H1 (cell line): ENCODE data around the gene PSME1. TPM values are rescaled to one million over a fixed set of nuclear protein-coding genes. Genes with fewer than 3 reads are reported as not detected.
A peak's percentile ranks its signal among the peaks of the same experiment; 100 is the strongest.

ENCODE experiments used
- CTCF ChIA-PET: fragments of 300-600 bp; sonication (Branson Sonifier 250); formaldehyde crosslinking; loops from one replicate; lab custom pipeline; 2021; ENCODE audit not compliant: partially characterized antibody; lab: Charles Lee
- POLR2A ChIA-PET: fragments of 300-600 bp; sonication (Branson Sonifier 250); formaldehyde crosslinking; loops from one replicate; lab custom pipeline; 2021; ENCODE audit warnings: inconsistent platforms; ENCODE audit not compliant: partially characterized antibody; lab: Charles Lee
- DNase-seq, 2 experiments: peaks; one replicate each; pipeline versions ENCODE4 v3.0.0 to v3.0.0-alpha.2; 2010 to 2022; ENCODE audit warnings: low spot score in 2 of 2, low read depth in 1 of 2, mixed read lengths in 1 of 2
- FAIRE-seq: peaks from 2 replicates; lab custom pipeline; 2011; peaks lifted over from hg19 to GRCh38; lab: Jason Lieb, UNC
- H2AFZ ChIP-seq: 2 replicates; pipeline ENCODE4 v1.8.1; 2012; ENCODE audit warnings: low read length, inconsistent platforms
- H2AK5ac ChIP-seq: 2 replicates; pipeline ENCODE4 v1.6.1; 2013; ENCODE audit warnings: low read depth, low read length
- H2BK120ac ChIP-seq: replicated peaks from 2 replicates; pipeline ENCODE3; 2013; ENCODE audit warnings: low read depth, low read length, inconsistent platforms
- H2BK12ac ChIP-seq: 2 replicates; pipeline ENCODE4 v1.6.1; 2013; ENCODE audit warnings: low read depth, low read length
- H2BK15ac ChIP-seq: 2 replicates; pipeline ENCODE4 v1.6.1; 2013; ENCODE audit warnings: low read length
- H2BK20ac ChIP-seq: 2 replicates; pipeline ENCODE4 v1.6.1; 2013; ENCODE audit warnings: low read length
- H2BK5ac ChIP-seq: 2 replicates; pipeline ENCODE4 v1.6.1; 2013; ENCODE audit warnings: low read depth, low read length
- H3K14ac ChIP-seq: 2 replicates; pipeline ENCODE4 v1.6.1; 2013; ENCODE audit warnings: inconsistent platforms; ENCODE audit not compliant: insufficient read length
- H3K18ac ChIP-seq: 2 replicates; pipeline ENCODE4 v1.6.1; 2013; ENCODE audit warnings: low read length; ENCODE audit errors: extremely low read depth
- H3K23ac ChIP-seq: 2 replicates; pipeline ENCODE4 v1.6.1; 2013; ENCODE audit warnings: inconsistent platforms; ENCODE audit not compliant: insufficient read length
- H3K23me2 ChIP-seq: 2 replicates; pipeline ENCODE4 v1.6.1; 2013; ENCODE audit warnings: low read depth, low read length
- H3K27ac ChIP-seq: 2 replicates; pipeline ENCODE4 v1.6.1; 2011; ENCODE audit warnings: low read depth, low read length, inconsistent platforms
- H3K27me3 ChIP-seq, 4 experiments: replicated peaks in 1 of 4; 1 replicate in 1 of 4; 2 replicates in 3 of 4; pipeline versions ENCODE4 v1.6.1 to v1.8.1; 2011 to 2013; ENCODE audit warnings: low read length in 3 of 4, mild to moderate bottlenecking in 3 of 4, inconsistent platforms in 2 of 4, mixed read lengths in 2 of 4, moderate library complexity in 1 of 4; ENCODE audit not compliant: control insufficient read depth in 3 of 4, insufficient read depth in 3 of 4; ENCODE audit errors: extremely low read depth in 1 of 4
- H3K36me3 ChIP-seq, 4 experiments: 2 replicates each; pipeline versions ENCODE4 v1.6.1 to v1.8.1; 2011 to 2013; ENCODE audit warnings: mild to moderate bottlenecking in 4 of 4, low read length in 3 of 4, moderate library complexity in 2 of 4, control low read depth in 1 of 4, inconsistent platforms in 1 of 4; ENCODE audit not compliant: insufficient read depth in 4 of 4, control insufficient read depth in 2 of 4
- H3K4ac ChIP-seq: replicated peaks from 2 replicates; pipeline ENCODE3; 2013; ENCODE audit warnings: low read length, low read depth, mixed read lengths, inconsistent platforms; ENCODE audit not compliant: insufficient read length
- H3K4me1 ChIP-seq, 4 experiments: replicated peaks in 1 of 4; 1 replicate in 1 of 4; 2 replicates in 3 of 4; pipeline versions ENCODE4 v1.6.1 to v1.8.1; 2011 to 2013; ENCODE audit warnings: low read length in 3 of 4, inconsistent platforms in 2 of 4, mixed read lengths in 1 of 4; ENCODE audit not compliant: insufficient read depth in 4 of 4, control insufficient read depth in 3 of 4
- H3K4me2 ChIP-seq, 2 experiments: 2 replicates each; pipeline versions ENCODE4 v1.6.1 to v1.8.1; 2011 to 2013; ENCODE audit warnings: low read depth in 2 of 2, low read length in 2 of 2, control low read depth in 1 of 2, inconsistent platforms in 1 of 2, mild to moderate bottlenecking in 1 of 2; ENCODE audit not compliant: insufficient read depth in 1 of 2
- H3K4me3 ChIP-seq, 4 experiments: fragments of 200-600, 300-600 bp in 1 of 4; sonication (generic), shearing (Covaris generic), sonication (Bioruptor Twin) in 1 of 4; 2 replicates each; pipeline versions ENCODE4 v1.5.1 to v1.8.1; 2011 to 2016; ENCODE audit warnings: low read length in 4 of 4, low read depth in 3 of 4, control low read depth in 2 of 4, inconsistent platforms in 2 of 4, mild to moderate bottlenecking in 2 of 4, mixed read lengths in 1 of 4, moderate library complexity in 1 of 4; ENCODE audit not compliant: insufficient read depth in 2 of 4; ENCODE audit errors: extremely low read depth in 1 of 4
- H3K56ac ChIP-seq: replicated peaks from 2 replicates; pipeline ENCODE3; 2013; ENCODE audit warnings: low read depth, mild to moderate bottlenecking, mixed read lengths, low read length, inconsistent platforms; ENCODE audit not compliant: insufficient read length
- H3K79me1 ChIP-seq: 2 replicates; pipeline ENCODE4 v1.6.1; 2013; ENCODE audit warnings: low read depth, low read length, control low read depth
- H3K79me2 ChIP-seq, 2 experiments: 2 replicates each; pipeline versions ENCODE4 v1.6.1 to v1.8.1; 2012 to 2013; ENCODE audit warnings: low read length in 2 of 2, mild to moderate bottlenecking in 2 of 2, inconsistent platforms in 1 of 2; ENCODE audit not compliant: insufficient read depth in 2 of 2, control insufficient read depth in 1 of 2
- H3K9ac ChIP-seq, 4 experiments: replicated peaks in 1 of 4; 1 replicate in 1 of 4; 2 replicates in 3 of 4; pipeline versions ENCODE4 v1.6.1 to v1.8.1; 2011 to 2013; ENCODE audit warnings: low read depth in 3 of 4, low read length in 3 of 4, control low read depth in 2 of 4, mild to moderate bottlenecking in 2 of 4, moderate library complexity in 2 of 4, inconsistent platforms in 1 of 4; ENCODE audit errors: extremely low read depth in 1 of 4
- H3K9me3 ChIP-seq, 2 experiments: 2 replicates each; pipeline versions ENCODE4 v1.6.1 to v1.8.1; 2012 to 2013; ENCODE audit warnings: mild to moderate bottlenecking in 2 of 2, moderate library complexity in 2 of 2, control low read depth in 1 of 2, inconsistent platforms in 1 of 2, low read depth in 1 of 2, low read length in 1 of 2, mixed read lengths in 1 of 2; ENCODE audit not compliant: insufficient read depth in 2 of 2
- H4K20me1 ChIP-seq, 2 experiments: replicated peaks in 1 of 2; 2 replicates each; pipeline versions ENCODE3 to v1.8.1; 2011 to 2013; ENCODE audit warnings: inconsistent platforms in 2 of 2, low read length in 2 of 2, mild to moderate bottlenecking in 1 of 2; ENCODE audit not compliant: insufficient read depth in 2 of 2, control insufficient read depth in 1 of 2
- H4K5ac ChIP-seq: 2 replicates; pipeline ENCODE4 v1.6.1; 2013; ENCODE audit warnings: low read length, low read depth, mixed read lengths, inconsistent platforms; ENCODE audit not compliant: insufficient read length
- H4K8ac ChIP-seq: 2 replicates; pipeline ENCODE4 v1.8.0; 2013; ENCODE audit warnings: mild to moderate bottlenecking, moderate library complexity, low read length, inconsistent platforms; ENCODE audit not compliant: insufficient read depth; ENCODE audit errors: extremely low read depth
- H4K91ac ChIP-seq: replicated peaks from 2 replicates; pipeline ENCODE3; 2013; ENCODE audit warnings: low read length, mixed read lengths, inconsistent platforms; ENCODE audit not compliant: insufficient read length
- CBX5 ChIP-seq: fragments of 300-800, 300-1000 bp; sonication (generic); IDR thresholded peaks from 2 replicates; pipeline ENCODE4 v1.7.1; 2016; ENCODE audit warnings: antibody characterized with exemption, low read length, low read depth
- CEBPB ChIP-seq: IDR thresholded peaks from 2 replicates; pipeline ENCODE4 v1.6.1; 2012; ENCODE audit warnings: low read depth, low read length
- E2F6 ChIP-seq: IDR thresholded peaks from 2 replicates; pipeline ENCODE4 v1.6.1; 2012; ENCODE audit warnings: inconsistent platforms
- GABPA ChIP-seq: IDR thresholded peaks from 2 replicates; pipeline ENCODE4 v1.6.1; 2011; ENCODE audit warnings: mild to moderate bottlenecking, low read length, moderate library complexity, borderline replicate concordance; ENCODE audit not compliant: insufficient read depth
- GTF2F1 ChIP-seq: IDR thresholded peaks from 2 replicates; pipeline ENCODE4 v1.6.1; 2012; ENCODE audit warnings: low read depth, low read length, improper control_type of control experiment, borderline replicate concordance
- HDAC6 ChIP-seq: IDR thresholded peaks from one replicate; pipeline ENCODE4 v1.7.1; 2012; ENCODE audit warnings: low read depth, mild to moderate bottlenecking, inconsistent platforms, low read length, moderate library complexity
- MAX ChIP-seq: IDR thresholded peaks from 2 replicates; pipeline ENCODE4 v1.6.1; 2012; ENCODE audit warnings: inconsistent platforms
- NRF1 ChIP-seq: IDR thresholded peaks from 2 replicates; pipeline ENCODE4 v1.6.1; 2011; ENCODE audit warnings: mild to moderate bottlenecking, low read depth, low read length, improper control_type of control experiment
- PHF8 ChIP-seq: fragments of 200-600 bp; sonication (generic); conservative IDR thresholded peaks from 2 replicates; pipeline ENCODE4 v1.7.1; 2012; ENCODE audit warnings: low read depth, mild to moderate bottlenecking, inconsistent platforms, low read length, moderate library complexity
- SIN3A ChIP-seq, 2 experiments: IDR thresholded peaks in 1 of 2; conservative IDR thresholded peaks in 1 of 2; 2 replicates each; pipeline ENCODE4 v1.6.1; 2011 to 2012; ENCODE audit warnings: low read length in 2 of 2, improper control_type of control experiment in 1 of 2, low read depth in 1 of 2, mild to moderate bottlenecking in 1 of 2
- SP1 ChIP-seq: IDR thresholded peaks from 2 replicates; pipeline ENCODE4 v1.6.1; 2011; ENCODE audit warnings: low read depth, low read length
- TCF12 ChIP-seq: IDR thresholded peaks from 2 replicates; pipeline ENCODE4 v1.6.1; 2011; ENCODE audit warnings: low read depth, mild to moderate bottlenecking, low read length
- WGBS, 2 experiments: shearing (Covaris generic) in 1 of 2; methylation state at CpG; one replicate each; pipeline versions ENCODE4 v1.1.6 to v1.1.7; 2013 to 2015; ENCODE audit warnings: low lambda C conversion rate in 2 of 2, mixed read lengths in 2 of 2, inconsistent platforms in 1 of 2, low coverage in 1 of 2, missing lambda C conversion rate in 1 of 2; ENCODE audit not compliant: insufficient replicate concordance in 2 of 2, insufficient coverage in 1 of 2, insufficient read length in 1 of 2; ENCODE audit errors: extremely low coverage in 1 of 2, missing lambda C conversion rate in 1 of 2; 5-methylcytosine and 5-hydroxymethylcytosine counted together
- polyA plus RNA-seq, 7 experiments: library from polyadenylated mRNA; depleted of rRNA in 3 of 7; stranded (reverse) in 5 of 7; unstranded in 2 of 7; fragments of >200 nt in 5 of 7; fragments of 200-250 nt in 2 of 7; gene quantifications; 1 replicate in 5 of 7; 2 replicates in 1 of 7; 4 replicates in 1 of 7; pipeline versions ENCODE4 v1.2.1 to v1.2.3, GENCODE V29; 2011 to 2013; ENCODE audit warnings: missing spikeins in 2 of 7, mixed read lengths in 2 of 7
- total RNA-seq: library from RNA; stranded (reverse); fragmentation: NEBNext Ultra II Directional; extraction: Animal tissue kit (Norgen Biotek cat#: 25700); gene quantifications from 2 replicates; pipeline ENCODE4 v1.2.1, GENCODE V29; 2021

The PSME1 gene
- total and polyA plus RNA-seq, 2 of the 8 experiments (the other 6 are each of a cell fraction or from before 2014, with no cell fraction given) = 74.9 to 85.9 TPM

- H2BK15ac ChIP-seq = no peak overlapping the region
- no peaks in the 10 kb centered on the region for H3K79me2 ChIP-seq
- H3K9me3 ChIP-seq = no peaks in the 10 kb centered on the region
- no peak overlapping the region for H2AK5ac ChIP-seq
- CTCF ChIA-PET = interaction anchor here (0.8 kb wide), 1 partner anchor 47 kb away, joined by 3 read pairs; no protein-coding TSS in a partner anchor
- no peak overlapping the region; the same call in 1 of the 2 replicates for H3K18ac ChIP-seq
- 87% methylated on average over 23 of the region's 24 CpGs; no CpG with 5 or more reads in 1 of the 2 experiments for WGBS, 2 experiments
- H4K8ac ChIP-seq = no peak overlapping the region
- no peak overlapping the region for H4K5ac ChIP-seq
- H3K14ac ChIP-seq = no peak overlapping the region
- H3K23me2 ChIP-seq = peaks cover 5% of the 10 kb centered on the region; the same call in 1 of the 2 replicates
- no peak overlapping the region for H3K56ac ChIP-seq
- H3K4me1 ChIP-seq = peaks cover 0 to 10% (median 5%) of the 10 kb centered on the region in 4 experiments; a peak in 4 of 7 replicates
- no peaks in the 10 kb centered on the region for H3K27me3 ChIP-seq
- H3K79me1 ChIP-seq = no peaks in the 10 kb centered on the region
- H2AFZ ChIP-seq = no peak overlapping the region
- H3K4me2 ChIP-seq = no peak overlapping the region
- FAIRE-seq = no peak
- H2BK5ac ChIP-seq = peak overlapping the region; percentile 60; the same call in 1 of the 2 replicates
- H4K91ac ChIP-seq = no peak overlapping the region
- H3K9ac ChIP-seq = peak overlapping the region in 1 of 4 experiments; percentile 15; a peak in 2 of 7 replicates
- H3K23ac ChIP-seq = no peak overlapping the region
- H2BK120ac ChIP-seq = no peak overlapping the region
- H3K4ac ChIP-seq = no peak overlapping the region
- H3K4me3 ChIP-seq = no peak overlapping the region
- POLR2A ChIA-PET = interaction anchor here (0.9 to 11.1 kb wide), 8 partner anchors 9 to 82 kb away, joined by 3 to 100 read pairs (median 6); partner anchors contain the start of genes DCAF11, EMC9 and NRL
- H3K27ac ChIP-seq = 0 out of 2 replicates have a peak overlapping the region, but pooled peaks have one; percentile 15
- H2BK20ac ChIP-seq = no peak overlapping the region
- DNase-seq = no peak
- no peaks in the 10 kb centered on the region for H3K36me3 ChIP-seq
- peak overlapping the region; percentile 29; the same call in 1 of the 2 replicates for H2BK12ac ChIP-seq
- H4K20me1 ChIP-seq = no peaks in the 10 kb centered on the region
- no peak for TF ChIP-seq MAX
- TF ChIP-seq NRF1 = no peak
- no peak for TF ChIP-seq TCF12
- TF ChIP-seq PHF8 = no peak
- no peak for TF ChIP-seq E2F6
- no peak for TF ChIP-seq SIN3A (conservative IDR thresholded peaks at IDR 0.05 in 1 of 2, IDR thresholded peaks at IDR 0.05 in 1 of 2; ENCODE audit: low read depth in 1 of 2, low read length in 2 of 2)
- TF ChIP-seq HDAC6 = no peak
- TF ChIP-seq SP1 = no peak
- no peak for TF ChIP-seq GTF2F1
- no peak for TF ChIP-seq CEBPB
- no peak for TF ChIP-seq CBX5
- TF ChIP-seq GABPA = no peak
Observed at GRCh38 chr14:24132061-24132685, 3.8 kb upstream of the PSME1 start.
